Osteocyte (in vitro differentiated cells): ENCODE measurements around the gene TFDP2. TPM values are rescaled to one million over a fixed set of nuclear protein-coding genes. Genes with fewer than 3 reads are reported as not detected.

ENCODE experiments used
- DNase-seq: peaks from one replicate; pipeline ENCODE4 v3.0.0; 2021; ENCODE audit warnings: mixed read lengths; ENCODE audit not compliant: unreplicated experiment; ENCODE audit errors: extremely low spot score
- H3K27ac Mint-ChIP-seq: one replicate; pipeline ENCODE4 v1.8.0; 2021; ENCODE audit warnings: mild to moderate bottlenecking, mixed read lengths; ENCODE audit not compliant: unreplicated experiment
- H3K27me3 Mint-ChIP-seq: one replicate; pipeline ENCODE4 v1.8.0; 2021; ENCODE audit warnings: mixed read lengths; ENCODE audit not compliant: unreplicated experiment
- H3K36me3 Mint-ChIP-seq: one replicate; pipeline ENCODE4 v1.8.0; 2021; ENCODE audit warnings: mixed read lengths; ENCODE audit not compliant: unreplicated experiment
- H3K4me1 Mint-ChIP-seq: one replicate; pipeline ENCODE4 v1.8.0; 2021; ENCODE audit warnings: mixed read lengths; ENCODE audit not compliant: unreplicated experiment
- H3K4me3 Mint-ChIP-seq: one replicate; pipeline ENCODE4 v1.8.0; 2021; ENCODE audit warnings: mild to moderate bottlenecking, moderate library complexity, mixed read lengths; ENCODE audit not compliant: unreplicated experiment
- H3K9me3 Mint-ChIP-seq: one replicate; pipeline ENCODE4 v1.8.0; 2021; ENCODE audit warnings: mixed read lengths; ENCODE audit not compliant: unreplicated experiment
- total RNA-seq: library from RNA; stranded (reverse); gene quantifications from 2 replicates; pipeline ENCODE4 v1.2.1, GENCODE V29; 2021
- TF ChIP-seq, protein P1 (sequence below): fragments of 200-600 bp; sonication (generic); IDR thresholded peaks from 2 replicates; pipeline ENCODE4 v1.5.0; 2021; ENCODE audit warnings: antibody characterized with exemption, mild to moderate bottlenecking, moderate library complexity

Gene TFDP2
- total RNA-seq, 1 donor from 2014 or later: 49.3 TPM

DNA sequence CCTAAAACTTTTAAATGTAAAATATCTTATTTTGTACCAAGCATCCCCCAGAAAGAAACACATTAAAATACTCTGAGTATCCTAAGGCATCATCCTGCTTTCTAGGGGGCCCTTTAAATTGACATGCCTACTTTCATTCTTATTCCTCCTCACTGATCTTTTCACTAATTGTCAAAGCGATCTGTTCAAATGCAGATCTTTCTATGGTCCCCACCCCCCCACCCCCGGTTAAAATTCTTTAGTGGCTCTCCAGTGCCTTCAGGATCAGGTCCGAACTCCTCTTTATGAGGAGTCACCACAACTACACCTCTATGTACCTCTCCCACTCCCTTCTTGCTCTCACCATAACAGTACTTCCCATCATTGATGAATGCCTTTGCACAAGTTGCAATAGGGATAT, 19.2 kb upstream of the TFDP2 start:
- TF ChIP-seq, protein P1, sequence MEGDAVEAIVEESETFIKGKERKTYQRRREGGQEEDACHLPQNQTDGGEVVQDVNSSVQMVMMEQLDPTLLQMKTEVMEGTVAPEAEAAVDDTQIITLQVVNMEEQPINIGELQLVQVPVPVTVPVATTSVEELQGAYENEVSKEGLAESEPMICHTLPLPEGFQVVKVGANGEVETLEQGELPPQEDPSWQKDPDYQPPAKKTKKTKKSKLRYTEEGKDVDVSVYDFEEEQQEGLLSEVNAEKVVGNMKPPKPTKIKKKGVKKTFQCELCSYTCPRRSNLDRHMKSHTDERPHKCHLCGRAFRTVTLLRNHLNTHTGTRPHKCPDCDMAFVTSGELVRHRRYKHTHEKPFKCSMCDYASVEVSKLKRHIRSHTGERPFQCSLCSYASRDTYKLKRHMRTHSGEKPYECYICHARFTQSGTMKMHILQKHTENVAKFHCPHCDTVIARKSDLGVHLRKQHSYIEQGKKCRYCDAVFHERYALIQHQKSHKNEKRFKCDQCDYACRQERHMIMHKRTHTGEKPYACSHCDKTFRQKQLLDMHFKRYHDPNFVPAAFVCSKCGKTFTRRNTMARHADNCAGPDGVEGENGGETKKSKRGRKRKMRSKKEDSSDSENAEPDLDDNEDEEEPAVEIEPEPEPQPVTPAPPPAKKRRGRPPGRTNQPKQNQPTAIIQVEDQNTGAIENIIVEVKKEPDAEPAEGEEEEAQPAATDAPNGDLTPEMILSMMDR: no peak
- Mint-ChIP-seq H3K9me3 (no peaks in the 10 kb centered on the region), H3K27ac (no peak overlapping the region), H3K4me1 (peaks cover 25% of the 10 kb centered on the region), H3K4me3 (no peak overlapping the region), H3K27me3 (no peaks in the 10 kb centered on the region), H3K36me3 (peaks cover 33% of the 10 kb centered on the region)
- DNase-seq: no peak

DNA sequence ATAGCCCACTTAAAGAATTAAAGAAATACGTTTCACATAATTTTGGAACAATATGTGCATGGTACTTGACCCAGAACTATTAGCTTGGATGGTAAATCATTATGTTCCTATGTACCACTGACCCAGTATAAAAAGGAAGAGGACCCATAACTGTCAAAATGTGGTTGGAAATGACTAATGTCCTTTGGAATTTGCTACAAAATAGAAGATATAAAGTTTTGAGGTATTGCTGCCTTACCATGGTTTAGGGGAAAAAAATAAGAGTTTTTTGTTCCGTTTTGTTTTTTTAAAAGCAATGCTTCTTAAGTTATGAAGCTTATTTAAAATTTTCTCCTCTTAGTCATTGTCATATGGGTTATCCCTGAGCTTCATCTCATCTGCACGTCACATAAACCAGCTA, 15.8 kb upstream of the TFDP2 start:
- TF ChIP-seq, protein P1: no peak
- H3K4me3 Mint-ChIP-seq: no peak overlapping the region
- no peaks in the 10 kb centered on the region for H3K9me3 Mint-ChIP-seq
- peaks cover 25% of the 10 kb centered on the region for H3K4me1 Mint-ChIP-seq
- DNase-seq: no peak
- H3K36me3 Mint-ChIP-seq: peaks cover 44% of the 10 kb centered on the region
- no peaks in the 10 kb centered on the region for H3K27me3 Mint-ChIP-seq
- H3K27ac Mint-ChIP-seq: peak overlapping the region; percentile 71

DNA sequence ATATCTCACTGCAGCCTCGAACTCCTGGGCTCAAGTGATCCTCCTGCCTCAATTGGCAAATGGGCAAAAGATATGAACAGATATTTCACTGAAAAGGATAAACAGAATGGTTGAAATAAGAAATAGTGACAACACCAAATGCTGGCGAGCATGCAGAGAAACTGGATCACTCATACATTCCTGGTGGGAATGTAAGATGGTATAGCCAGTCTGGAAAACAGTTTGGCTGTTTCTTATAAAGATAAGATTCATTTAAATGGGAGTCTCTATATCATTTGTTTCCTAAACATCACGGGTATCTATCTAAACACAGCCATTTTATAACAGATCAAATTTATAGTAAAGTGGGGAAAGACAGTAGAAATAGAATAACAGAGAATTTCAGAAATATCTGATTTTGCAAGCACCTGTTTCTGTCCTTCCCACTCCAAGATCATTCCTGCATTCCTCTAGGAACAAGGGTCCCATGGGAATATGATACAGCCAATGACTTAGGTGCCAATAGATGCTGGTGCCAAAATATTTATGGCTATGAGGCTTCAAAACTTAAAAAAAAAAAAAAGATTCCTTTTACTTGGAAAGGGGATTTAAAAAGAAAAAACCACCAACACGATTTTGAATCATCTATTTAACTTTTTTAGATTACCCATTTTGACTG, 9.9 kb upstream of the TFDP2 start:
- TF ChIP-seq, protein P1: no peak
- Mint-ChIP-seq H3K4me1 (no peaks in the 10 kb centered on the region), H3K27ac (no peak overlapping the region), H3K36me3 (peaks cover 30% of the 10 kb centered on the region), H3K4me3 (no peak overlapping the region), H3K9me3 (no peaks in the 10 kb centered on the region), H3K27me3 (no peaks in the 10 kb centered on the region)
- DNase-seq: no peak

DNA sequence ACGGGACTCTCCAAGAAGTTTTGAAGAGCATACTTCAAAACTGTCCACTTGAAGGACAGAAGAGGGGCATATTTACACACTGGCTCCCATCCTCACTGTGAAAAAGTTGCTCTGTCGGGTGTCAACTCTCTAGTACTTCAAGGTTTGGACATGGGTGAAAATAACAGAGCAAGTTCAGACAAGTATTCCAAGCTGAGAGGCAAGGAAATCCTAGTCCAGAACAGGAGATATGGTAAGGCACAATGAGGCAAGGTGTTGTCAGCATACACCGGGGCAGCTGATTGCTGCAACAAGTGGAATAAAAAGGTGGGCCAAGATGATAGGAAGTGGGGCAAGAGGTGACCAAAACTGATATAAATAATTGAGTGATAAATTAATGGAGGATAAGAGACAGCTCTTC, 4.8 kb upstream of the TFDP2 start:
- no peaks in the 10 kb centered on the region for H3K9me3 Mint-ChIP-seq
- DNase-seq: no peak
- H3K36me3 Mint-ChIP-seq: peaks cover 9% of the 10 kb centered on the region
- no peaks in the 10 kb centered on the region for H3K4me1 Mint-ChIP-seq
- TF ChIP-seq, protein P1: no peak
- H3K27ac Mint-ChIP-seq: no peak overlapping the region
- H3K27me3 Mint-ChIP-seq: peaks cover 3% of the 10 kb centered on the region
- no peak overlapping the region for H3K4me3 Mint-ChIP-seq

DNA sequence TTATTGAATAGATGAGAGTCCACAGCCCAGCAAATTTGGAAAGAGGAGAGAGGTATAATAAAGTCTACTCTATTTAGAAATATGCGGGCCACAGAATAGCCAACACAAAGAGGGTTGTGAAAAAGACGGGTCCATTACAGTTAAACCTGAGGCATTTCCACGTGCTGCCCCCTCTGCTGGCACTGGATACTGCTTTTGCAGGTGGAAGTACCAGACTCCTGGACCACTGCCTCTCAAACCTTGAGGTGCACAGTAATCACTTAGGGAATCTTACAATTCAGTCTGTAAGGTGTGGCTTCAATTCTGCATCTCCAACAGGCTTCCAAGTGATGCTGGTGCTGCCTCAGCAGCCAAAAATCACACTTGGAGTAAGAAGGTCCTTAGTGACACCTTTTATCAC, 3.0 kb upstream of the TFDP2 start:
- Mint-ChIP-seq H3K36me3 (peaks cover 7% of the 10 kb centered on the region), H3K9me3 (no peaks in the 10 kb centered on the region), H3K27me3 (peaks cover 3% of the 10 kb centered on the region), H3K27ac (no peak overlapping the region), H3K4me1 (peaks cover 10% of the 10 kb centered on the region), H3K4me3 (no peak overlapping the region)
- TF ChIP-seq, protein P1: peak; percentile 18
- no peak for DNase-seq
